Fibroblast of mammary gland (primary cell): ENCODE results near the gene FBXO10.

Experiments used
- DNase-seq: peaks from one replicate; pipeline ENCODE4 v3.0.0-alpha.2; 2010; ENCODE audit warnings: low read depth
- H3K4me3 ChIP-seq: 2 replicates; pipeline ENCODE4 v1.5.1; 2011; ENCODE audit warnings: low read depth, mild to moderate bottlenecking, low read length, moderate library complexity; ENCODE audit not compliant: control insufficient read depth
- TF ChIP-seq, protein P1 (sequence below): conservative IDR thresholded peaks from 2 replicates; pipeline ENCODE4 v1.5.1; 2011; ENCODE audit warnings: low read depth, low read length, inconsistent platforms; ENCODE audit not compliant: control insufficient read depth, insufficient read depth

Gene FBXO10

GRCh38 chr9:37501957-37502596 lies 74.1 kb downstream of the FBXO10 start:
- no peak for DNase-seq
- TF ChIP-seq, protein P1, sequence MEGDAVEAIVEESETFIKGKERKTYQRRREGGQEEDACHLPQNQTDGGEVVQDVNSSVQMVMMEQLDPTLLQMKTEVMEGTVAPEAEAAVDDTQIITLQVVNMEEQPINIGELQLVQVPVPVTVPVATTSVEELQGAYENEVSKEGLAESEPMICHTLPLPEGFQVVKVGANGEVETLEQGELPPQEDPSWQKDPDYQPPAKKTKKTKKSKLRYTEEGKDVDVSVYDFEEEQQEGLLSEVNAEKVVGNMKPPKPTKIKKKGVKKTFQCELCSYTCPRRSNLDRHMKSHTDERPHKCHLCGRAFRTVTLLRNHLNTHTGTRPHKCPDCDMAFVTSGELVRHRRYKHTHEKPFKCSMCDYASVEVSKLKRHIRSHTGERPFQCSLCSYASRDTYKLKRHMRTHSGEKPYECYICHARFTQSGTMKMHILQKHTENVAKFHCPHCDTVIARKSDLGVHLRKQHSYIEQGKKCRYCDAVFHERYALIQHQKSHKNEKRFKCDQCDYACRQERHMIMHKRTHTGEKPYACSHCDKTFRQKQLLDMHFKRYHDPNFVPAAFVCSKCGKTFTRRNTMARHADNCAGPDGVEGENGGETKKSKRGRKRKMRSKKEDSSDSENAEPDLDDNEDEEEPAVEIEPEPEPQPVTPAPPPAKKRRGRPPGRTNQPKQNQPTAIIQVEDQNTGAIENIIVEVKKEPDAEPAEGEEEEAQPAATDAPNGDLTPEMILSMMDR = no peak
- no peak overlapping the region for H3K4me3 ChIP-seq

DNA sequence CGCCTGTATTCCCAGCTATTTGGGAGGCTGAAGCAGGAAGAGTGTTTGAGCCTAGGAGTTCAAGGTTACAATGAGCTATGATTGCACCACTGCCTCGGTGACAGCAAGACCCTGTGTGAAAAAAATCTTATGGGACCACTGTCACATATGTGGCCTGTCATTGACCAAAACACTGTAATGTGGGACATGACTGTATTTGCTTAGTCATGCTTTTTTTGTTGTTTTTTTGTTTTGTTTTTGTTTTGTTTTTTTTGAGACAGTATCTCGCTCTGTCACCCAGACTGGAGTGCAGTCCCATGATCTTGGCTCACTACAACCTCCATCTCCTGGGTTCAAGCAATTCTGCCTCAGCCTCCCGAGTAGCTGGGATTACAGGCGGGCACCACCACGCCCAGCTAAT lies 76.9 kb downstream of the FBXO10 start:
- TF ChIP-seq, protein P1 = no peak
- DNase-seq = no peak
- H3K4me3 ChIP-seq = no peak overlapping the region

DNA sequence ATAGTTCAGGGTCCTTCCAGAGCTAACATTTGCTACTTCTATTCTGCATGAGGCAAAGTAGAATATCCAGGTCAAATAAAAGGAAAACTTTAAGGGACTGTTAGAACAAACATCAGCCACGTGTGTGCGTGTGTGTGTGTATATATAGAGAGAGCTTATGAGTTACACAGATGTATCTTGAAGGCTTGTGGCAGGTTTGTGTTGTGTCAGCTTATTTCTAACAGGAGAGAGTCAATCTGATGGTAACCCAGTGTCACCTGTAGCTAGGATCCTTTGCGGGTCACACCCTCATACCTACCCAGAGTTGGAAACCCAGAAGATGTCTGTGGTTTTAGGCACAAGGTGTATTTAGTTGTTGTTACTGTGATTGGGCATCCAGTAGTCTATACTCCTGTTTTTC lies 77.7 kb downstream of the FBXO10 start:
- H3K4me3 ChIP-seq = no peak overlapping the region
- TF ChIP-seq, protein P1 = no peak
- DNase-seq = no peak

- no peak for DNase-seq
- no peak overlapping the region for H3K4me3 ChIP-seq
- TF ChIP-seq, protein P1 = no peak
These were observed 78.9 kb downstream of the FBXO10 start for GRCh38 chr9:37497320-37497719.

GRCh38 chr9:37496020-37496419 lies 80.2 kb downstream of the FBXO10 start:
- DNase-seq = no peak
- H3K4me3 ChIP-seq = no peak overlapping the region
- TF ChIP-seq, protein P1 = no peak

GRCh38 chr9:37495571-37495970 lies 80.6 kb downstream of the FBXO10 start:
- no peak overlapping the region for H3K4me3 ChIP-seq
- DNase-seq = no peak
- TF ChIP-seq, protein P1 = no peak

DNA sequence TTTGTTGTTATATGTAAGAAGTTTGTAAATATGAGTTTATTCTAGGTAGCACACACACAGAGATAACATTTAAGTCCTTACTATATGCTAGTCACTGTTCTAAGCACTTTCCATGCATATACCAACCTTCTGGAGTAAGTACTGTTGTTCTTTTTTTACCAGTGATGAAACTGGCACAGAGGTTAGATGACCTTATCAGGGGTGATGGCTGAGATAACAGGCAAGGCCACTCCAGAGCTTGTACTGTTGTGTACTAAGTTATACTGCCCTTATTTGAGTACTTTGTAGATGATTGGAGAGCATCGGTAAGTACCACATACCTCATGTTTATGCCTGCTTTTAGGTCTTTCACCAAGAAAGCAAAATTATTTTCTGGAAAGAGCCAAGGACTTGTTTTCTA lies 84.2 kb downstream of the FBXO10 start:
- H3K4me3 ChIP-seq = no peak overlapping the region
- TF ChIP-seq, protein P1 = no peak
- no peak for DNase-seq
